ENCODE results near the gene LCOR. TPM values are rescaled to one million over a fixed set of nuclear protein-coding genes. Genes with fewer than 3 reads are reported as not detected.

The LCOR gene
- total and polyA plus RNA-seq, 2 of the 13 experiments (the other 11 are each of a cell fraction or from before 2014, with no cell fraction given): 12.4 to 23.7 TPM

- Histone ChIP-seq H3K36me3 (replicated peaks in 1 of 2; ENCODE audit: control insufficient read depth in 1 of 2, insufficient read depth in 2 of 2, low read length in 2 of 2) (no peaks in the 10 kb centered on the region), H3K9ac (ENCODE audit: insufficient read depth, low read depth, low read length) (0 out of 2 replicates have a peak overlapping the region, but pooled peaks have one; percentile 47), H3K4me1 (ENCODE audit: insufficient read depth, low read length) (peaks cover 59% of the 10 kb centered on the region), H3K4me2 (ENCODE audit: low read depth, low read length) (peak overlapping the region; percentile 97), H3K27me3 (ENCODE audit: control insufficient read depth in 1 of 2, insufficient read depth in 2 of 2, low read length in 2 of 2) (no peaks in the 10 kb centered on the region; a peak in 1 of 5 replicates), H4K20me1 (ENCODE audit: insufficient read depth, low read length) (no peaks in the 10 kb centered on the region), H3K79me2 (ENCODE audit: insufficient read depth, low read length) (no peaks in the 10 kb centered on the region), H3K9me3 (ENCODE audit: low read length) (no peaks in the 10 kb centered on the region), H2AFZ (ENCODE audit: low read length) (no peak overlapping the region), H3K4me3 (replicated peaks in 1 of 3; ENCODE audit: insufficient read depth in 1 of 3, low read depth in 2 of 3, low read length in 3 of 3) (0 out of 6 replicates have a peak overlapping the region, but pooled peaks of 1 of the 3 experiments have one; percentile 62), H3K27ac (ENCODE audit: extremely low read length, insufficient read depth, low read length) (no peak overlapping the region)
- BruUV-seq (replicated peaks): no TSS peak
- ATAC-seq (no peak), DNase-seq (ENCODE audit: low spot score) (no peak), FAIRE-seq (no peak)
- ChIA-PET CTCF (ENCODE audit: low intra/inter-chr PET ratio, low total read pairs) (no interaction called here), POLR2A (no interaction called here)
- in situ Hi-C loops (cut with HindIII; ENCODE audit: extremely low pct_ligation_motif_present, low pct_unique_long_range_greater_than_20kb): no loop called here
- WGBS (ENCODE audit: low lambda C conversion rate): 100% methylated on average over 2 of the region's 4 CpGs
- TF ChIP-seq ZSCAN21 (CRISPR knock-in tag; IDR thresholded peaks at IDR 0.05; ENCODE audit: borderline replicate concordance): 0 out of 2 replicates have a peak, but pooled peaks have one; percentile 1
- TF ChIP-seq, protein P1, sequence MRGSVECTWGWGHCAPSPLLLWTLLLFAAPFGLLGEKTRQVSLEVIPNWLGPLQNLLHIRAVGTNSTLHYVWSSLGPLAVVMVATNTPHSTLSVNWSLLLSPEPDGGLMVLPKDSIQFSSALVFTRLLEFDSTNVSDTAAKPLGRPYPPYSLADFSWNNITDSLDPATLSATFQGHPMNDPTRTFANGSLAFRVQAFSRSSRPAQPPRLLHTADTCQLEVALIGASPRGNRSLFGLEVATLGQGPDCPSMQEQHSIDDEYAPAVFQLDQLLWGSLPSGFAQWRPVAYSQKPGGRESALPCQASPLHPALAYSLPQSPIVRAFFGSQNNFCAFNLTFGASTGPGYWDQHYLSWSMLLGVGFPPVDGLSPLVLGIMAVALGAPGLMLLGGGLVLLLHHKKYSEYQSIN (CRISPR knock-in tag; IDR thresholded peaks at IDR 0.05; ENCODE audit: borderline replicate concordance): no peak
- intact Hi-C loops (cut with micrococcal nuclease; ENCODE audit: unreplicated experiment): no loop called here
Observed at GRCh38 chr10:96999337-96999736, 167.2 kb downstream of the LCOR start.

DNA sequence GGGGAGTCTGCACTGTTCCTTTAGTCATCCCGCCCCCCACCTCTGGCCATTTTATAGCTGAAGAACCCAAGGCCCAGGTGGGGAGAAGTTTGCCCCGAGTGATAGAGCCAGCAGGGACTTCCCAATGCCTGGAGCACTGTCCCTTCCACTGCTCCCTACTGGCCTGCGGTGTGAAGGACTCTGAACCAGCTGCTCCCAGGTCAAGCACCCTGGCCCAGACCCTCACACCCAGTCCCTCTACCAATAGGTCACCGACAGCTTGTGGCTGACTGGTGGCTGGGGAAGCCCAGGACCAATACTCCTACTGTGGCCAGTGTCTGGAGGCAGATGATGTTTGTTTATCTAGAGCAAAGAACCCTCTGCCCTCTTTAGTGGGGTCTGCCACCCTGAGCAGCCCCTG lies 167.9 kb downstream of the LCOR start:
- Histone ChIP-seq H3K79me2 (ENCODE audit: insufficient read depth, low read length) (no peaks in the 10 kb centered on the region), H3K27ac (ENCODE audit: extremely low read length, insufficient read depth, low read length) (peak overlapping the region; percentile 21), H3K36me3 (replicated peaks in 1 of 2; ENCODE audit: control insufficient read depth in 1 of 2, insufficient read depth in 2 of 2, low read length in 2 of 2) (no peaks in the 10 kb centered on the region), H3K4me2 (ENCODE audit: low read depth, low read length) (peak overlapping the region; percentile 74), H3K4me1 (ENCODE audit: insufficient read depth, low read length) (peaks cover 59% of the 10 kb centered on the region), H3K4me3 (replicated peaks in 1 of 3; ENCODE audit: insufficient read depth in 1 of 3, low read depth in 2 of 3, low read length in 3 of 3) (peak overlapping the region in 1 of 3 experiments; percentile 53; a peak in 2 of 6 replicates), H4K20me1 (ENCODE audit: insufficient read depth, low read length) (no peaks in the 10 kb centered on the region), H3K9ac (ENCODE audit: insufficient read depth, low read depth, low read length) (no peak overlapping the region), H3K9me3 (ENCODE audit: low read length) (no peaks in the 10 kb centered on the region), H3K27me3 (ENCODE audit: control insufficient read depth in 1 of 2, insufficient read depth in 2 of 2, low read length in 2 of 2) (no peaks in the 10 kb centered on the region; a peak in 1 of 5 replicates), H2AFZ (ENCODE audit: low read length) (no peak overlapping the region)
- ChIA-PET POLR2A (interaction anchor here (0.6 to 2.1 kb wide), 4 partner anchors 20 to 306 kb away, joined by 3 to 7 read pairs (median 4); no protein-coding TSS in a partner anchor), CTCF (ENCODE audit: low intra/inter-chr PET ratio, low total read pairs) (no interaction called here)
- intact Hi-C loops (cut with micrococcal nuclease; ENCODE audit: unreplicated experiment) (no loop called here), in situ Hi-C loops (cut with HindIII; ENCODE audit: extremely low pct_ligation_motif_present, low pct_unique_long_range_greater_than_20kb) (no loop called here)
- FAIRE-seq (no peak), DNase-seq (ENCODE audit: low spot score) (no peak), ATAC-seq (peak; percentile 23)
- BruUV-seq (replicated peaks): no TSS peak
- TF ChIP-seq ETV5 (CRISPR knock-in tag; IDR thresholded peaks at IDR 0.05; ENCODE audit: borderline replicate concordance): no peak
- no peak for TF ChIP-seq ZNF205 (CRISPR knock-in tag; IDR thresholded peaks at IDR 0.05)
- no peak for TF ChIP-seq U2AF1 (optimal IDR thresholded peaks at IDR 0.05; ENCODE audit: low read depth, low read length)
- no peak for TF ChIP-seq ZNF775 (CRISPR knock-in tag; IDR thresholded peaks at IDR 0.05; ENCODE audit: borderline replicate concordance)
- no peak for TF ChIP-seq SOX6 (IDR thresholded peaks at IDR 0.05)
- no peak for TF ChIP-seq SOX6 (CRISPR knock-in tag; IDR thresholded peaks at IDR 0.05)
- TF ChIP-seq TMF1 (CRISPR knock-in tag; IDR thresholded peaks at IDR 0.05; ENCODE audit: low read depth): 0 out of 2 replicates have a peak, but pooled peaks have one; percentile 15
- TF ChIP-seq PRPF4 (IDR thresholded peaks at IDR 0.05; ENCODE audit: low read depth, low read length, poor library complexity, severe bottlenecking): no peak
- TF ChIP-seq TBX3 (IDR thresholded peaks at IDR 0.05; ENCODE audit: borderline replicate concordance): no peak
- TF ChIP-seq ZNF263 (CRISPR knock-in tag; IDR thresholded peaks at IDR 0.05): peak; percentile 56
- TF ChIP-seq MAX (IDR thresholded peaks at IDR 0.05): peak; percentile 29; the same call in 1 of the 2 replicates
- TF ChIP-seq FOXC1 (CRISPR knock-in tag; IDR thresholded peaks at IDR 0.05; ENCODE audit: borderline replicate concordance): no peak
- no peak for TF ChIP-seq HMG20A (CRISPR knock-in tag; IDR thresholded peaks at IDR 0.05; ENCODE audit: borderline replicate concordance)
- TF ChIP-seq, protein P2, sequence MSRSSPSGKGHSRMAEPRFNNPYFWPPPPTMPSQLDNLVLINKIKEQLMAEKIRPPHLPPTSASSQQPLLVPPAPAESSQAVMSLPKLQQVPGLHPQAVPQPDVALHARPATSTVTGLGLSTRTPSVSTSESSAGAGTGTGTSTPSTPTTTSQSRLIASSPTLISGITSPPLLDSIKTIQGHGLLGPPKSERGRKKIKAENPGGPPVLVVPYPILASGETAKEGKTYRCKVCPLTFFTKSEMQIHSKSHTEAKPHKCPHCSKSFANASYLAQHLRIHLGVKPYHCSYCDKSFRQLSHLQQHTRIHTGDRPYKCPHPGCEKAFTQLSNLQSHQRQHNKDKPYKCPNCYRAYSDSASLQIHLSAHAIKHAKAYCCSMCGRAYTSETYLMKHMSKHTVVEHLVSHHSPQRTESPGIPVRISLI (CRISPR knock-in tag; IDR thresholded peaks at IDR 0.05; ENCODE audit: borderline replicate concordance): no peak
- 100% methylated on average over 1 of the region's 4 CpGs for WGBS (ENCODE audit: low lambda C conversion rate)
